ENCODE results near the gene MCTP1.

- no peak for TF ChIP-seq CTCF (IDR thresholded peaks at IDR 0.05; ENCODE audit: low read length)
- no peak for TF ChIP-seq EZH2 (optimal IDR thresholded peaks at IDR 0.05; ENCODE audit: low read depth, low read length)
Measured at GRCh38 chr5:95256991-95257390, 27.9 kb downstream of the MCTP1 start.

Data from MM.1S (cell line).